Measurements from ENCODE around the gene EFHC2.

Gene EFHC2

DNA sequence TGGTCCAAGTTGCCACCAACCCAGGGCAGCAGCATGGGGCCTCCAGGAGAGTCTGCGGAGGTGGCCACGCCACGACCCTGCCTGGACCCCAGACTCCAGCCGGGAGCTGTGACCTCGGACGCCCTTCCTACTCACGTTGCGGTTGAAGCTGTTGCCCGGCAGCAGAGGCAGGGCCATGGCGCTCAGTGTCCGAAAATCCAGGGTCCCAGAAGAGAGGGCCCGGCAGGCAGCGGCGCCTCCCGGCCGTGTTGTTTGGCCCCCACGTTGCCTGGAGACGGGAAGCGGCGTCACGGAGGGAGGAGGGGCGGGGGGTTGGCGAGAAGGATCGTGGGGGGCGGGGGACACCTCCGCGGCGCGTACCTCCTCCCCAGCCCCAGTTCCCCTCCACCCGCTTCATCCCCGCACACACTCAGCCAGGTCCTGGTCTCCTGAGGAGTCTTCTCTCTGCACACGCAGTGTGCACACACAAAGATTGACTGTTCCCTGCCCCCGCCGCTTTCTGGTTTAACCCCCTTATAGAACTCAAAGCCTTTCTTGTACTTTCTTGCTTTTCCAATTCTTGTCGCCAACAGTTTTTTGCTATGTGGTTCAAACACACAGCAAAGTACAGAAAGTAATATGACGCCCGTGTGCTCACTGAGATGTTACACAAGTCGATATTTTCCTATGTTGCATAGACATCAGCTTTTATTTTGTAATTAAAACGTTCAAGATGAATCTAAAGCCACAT is at the start of gene EFHC2:
TSS of gene EFHC2 (minus strand) at position 261 of the 730 bp plus-strand sequence. CDS start at position 177, 84 bp downstream.
- DNase-seq, result peak; percentile 79

DNA sequence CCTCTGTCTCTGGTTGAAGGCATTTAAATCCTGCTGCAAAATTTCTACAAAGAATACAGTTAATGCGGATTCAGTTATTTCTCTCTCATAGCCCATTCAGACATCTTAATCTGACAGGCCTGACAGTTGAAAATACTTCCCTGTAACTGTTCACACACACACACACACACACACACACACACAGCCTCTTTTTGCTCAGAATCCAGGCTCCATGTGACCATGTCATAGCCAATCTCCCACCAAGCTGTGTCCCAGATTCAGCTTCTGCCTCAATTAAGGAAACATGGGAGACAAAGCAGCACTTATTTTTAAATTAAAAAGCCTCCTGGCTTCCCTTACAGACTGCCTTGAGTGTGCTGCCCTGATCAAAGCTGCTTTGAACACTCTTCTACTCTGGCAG is 49.3 kb upstream of the EFHC2 start:
- DNase-seq, result no peak

DNA sequence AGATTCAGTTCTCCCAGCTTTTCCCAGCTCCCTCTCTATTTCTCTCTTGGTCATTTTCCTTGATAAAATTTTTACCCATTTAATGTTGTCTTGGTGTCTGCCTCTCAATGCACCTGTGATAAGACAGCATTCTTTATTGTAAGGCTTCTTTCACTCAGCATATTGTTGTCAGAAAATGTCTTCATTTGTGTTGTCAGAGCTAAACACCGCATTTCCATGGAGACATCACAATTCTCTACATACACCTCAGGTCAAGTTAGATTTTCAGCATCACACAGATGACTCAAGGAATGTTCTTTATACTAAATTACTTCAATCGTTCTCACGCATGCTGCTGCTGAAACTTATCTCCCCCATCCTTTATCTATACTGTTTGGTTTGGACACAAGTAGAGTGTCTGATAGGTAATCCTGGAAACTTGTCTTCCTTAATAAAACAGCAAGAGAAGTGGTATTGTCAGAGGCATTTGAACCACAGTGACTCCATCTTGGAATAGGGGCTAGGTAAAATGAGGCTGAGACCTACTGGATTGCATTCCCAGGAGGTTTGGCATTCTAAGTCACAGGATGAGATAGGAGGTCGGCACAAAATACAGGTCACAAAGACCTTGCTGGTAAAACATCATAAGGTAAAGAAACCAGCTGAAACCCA is 41.3 kb upstream of the EFHC2 start:
- DNase-seq, result no peak

DNA sequence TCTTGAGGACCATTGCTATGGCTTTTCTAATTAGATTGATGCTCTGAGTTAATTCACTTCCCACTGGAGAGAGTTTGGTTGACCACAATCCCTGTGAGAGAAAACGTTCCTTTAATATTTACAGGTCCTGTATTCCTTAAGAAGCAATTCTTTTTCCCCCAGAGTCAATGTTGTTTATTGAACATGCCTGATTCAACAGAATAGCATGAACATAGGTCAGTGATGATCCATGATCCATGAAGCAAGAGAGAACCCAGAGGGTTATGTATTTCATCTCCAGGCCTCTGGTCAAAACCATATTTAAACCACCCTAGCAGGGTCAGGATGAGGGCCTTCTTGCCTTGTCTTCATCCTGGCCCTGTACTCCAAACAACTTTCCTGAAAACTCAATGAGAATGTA is 39.4 kb upstream of the EFHC2 start:
- no peak for DNase-seq

- DNase-seq, result no peak
Measured at GRCh38 chrX:44352758-44353157, 9.3 kb upstream of the EFHC2 start.

- DNase-seq, result no peak
Measured at GRCh38 chrX:44349561-44349960, 6.1 kb upstream of the EFHC2 start.

DNA sequence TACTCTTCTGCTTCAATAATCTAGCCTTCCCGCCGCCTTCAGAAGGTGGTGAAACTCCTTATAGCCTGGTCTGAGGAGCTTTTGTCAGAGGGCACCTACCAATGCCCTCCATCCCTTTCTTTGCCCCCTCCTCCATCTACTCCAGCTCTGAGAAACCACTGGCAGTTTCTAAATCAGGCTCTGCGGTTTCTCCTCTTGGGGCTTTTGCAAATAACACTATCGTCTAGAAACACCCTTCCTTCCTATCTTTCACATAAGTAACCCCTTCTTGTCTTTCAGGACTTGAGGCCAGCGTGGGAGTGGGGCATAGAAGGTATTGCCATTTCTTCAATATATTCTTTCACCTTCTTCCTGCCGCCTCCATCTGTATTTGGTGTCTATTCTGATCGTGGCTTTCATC is 1.2 kb upstream of the EFHC2 start:
- DNase-seq, result peak; percentile 3

GRCh38 chrX:44344194-44344593 is 722 bp upstream of the EFHC2 start:
- DNase-seq, result peak; percentile 77

DNA sequence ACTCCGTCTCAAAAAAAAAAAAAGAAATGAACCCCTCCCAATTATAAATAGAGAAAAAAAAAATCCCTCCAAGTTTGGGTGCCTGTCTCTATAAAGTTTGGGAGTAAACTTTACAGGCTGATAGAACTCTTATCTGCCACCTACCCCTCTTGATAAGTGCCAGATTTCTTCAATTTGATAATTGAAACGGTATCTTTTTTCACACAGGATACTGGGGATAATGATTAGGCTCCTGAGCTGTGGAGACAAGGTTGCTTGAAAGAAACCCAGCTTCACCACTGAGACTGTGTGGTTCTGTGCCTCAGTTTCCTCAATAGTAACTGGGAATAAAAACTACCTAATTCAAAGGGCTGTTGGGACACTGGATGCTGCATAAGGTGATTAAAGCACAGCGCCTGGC is 606 bp downstream of the EFHC2 start:
- no peak for DNase-seq

DNA sequence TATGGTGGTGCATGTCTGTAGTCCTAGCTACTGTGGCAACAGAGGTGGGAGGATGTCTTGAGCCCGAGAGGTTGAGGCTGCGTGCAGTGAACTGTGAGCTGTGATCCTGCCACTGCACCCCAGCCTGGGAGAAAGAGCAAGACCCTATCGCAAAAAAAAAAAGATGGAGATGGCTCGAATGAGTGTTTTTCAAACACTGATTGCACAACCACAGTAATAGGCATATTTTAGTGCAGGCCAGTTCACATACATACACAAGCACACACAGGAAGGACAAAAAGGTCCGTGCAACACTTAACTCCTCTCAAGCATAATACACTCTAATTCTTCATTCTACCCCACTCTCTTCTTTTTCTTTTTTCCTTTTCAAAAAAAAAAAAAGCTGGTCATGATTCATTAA is 5.1 kb downstream of the EFHC2 start:
- DNase-seq, result no peak

DNA sequence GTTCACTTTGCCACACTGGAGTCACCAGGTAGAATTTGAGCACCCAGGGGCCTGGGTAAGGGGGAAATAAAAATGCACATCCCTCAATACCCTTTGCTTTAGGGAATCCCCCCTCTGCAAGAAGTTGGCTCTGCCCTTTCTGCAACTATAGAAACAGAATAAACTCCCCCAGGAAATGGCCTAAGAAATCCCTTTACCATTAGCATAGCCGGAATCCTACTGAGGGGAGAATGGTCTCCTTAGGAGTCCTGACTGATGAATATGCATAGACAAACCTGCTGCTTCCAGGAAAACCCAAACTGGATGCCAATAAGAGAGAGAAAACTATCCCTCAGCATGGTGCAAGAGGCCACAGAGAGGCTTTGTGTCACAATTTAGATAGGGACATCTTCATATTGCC is 11.0 kb downstream of the EFHC2 start:
- no peak for DNase-seq

GRCh38 chrX:44330227-44330626 is 13.2 kb downstream of the EFHC2 start:
- DNase-seq, result no peak

- no peak for DNase-seq
Measured at GRCh38 chrX:44319550-44319949, 23.9 kb downstream of the EFHC2 start.

- DNase-seq, result no peak
Measured at GRCh38 chrX:44317181-44317580, 26.3 kb downstream of the EFHC2 start.

DNA sequence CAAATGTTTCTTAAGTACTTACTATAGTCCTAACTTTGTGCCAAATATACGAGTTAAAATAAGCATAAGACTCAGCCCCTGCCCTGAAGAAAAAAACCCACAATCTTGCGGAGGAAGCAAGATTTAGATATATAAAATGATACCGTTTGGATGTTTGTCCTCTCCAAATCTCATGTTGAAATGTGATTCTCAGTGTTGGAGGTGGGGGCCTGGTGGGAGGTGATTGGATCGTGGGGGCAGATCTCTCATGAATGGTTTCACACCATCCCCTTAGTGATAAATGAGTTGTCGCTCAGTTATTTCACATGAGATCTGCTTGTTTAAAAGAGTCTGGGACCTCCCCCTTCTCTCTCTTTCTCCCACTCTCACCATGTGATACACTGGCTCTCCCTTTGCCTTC is 28.7 kb downstream of the EFHC2 start:
- no peak for DNase-seq

DNA sequence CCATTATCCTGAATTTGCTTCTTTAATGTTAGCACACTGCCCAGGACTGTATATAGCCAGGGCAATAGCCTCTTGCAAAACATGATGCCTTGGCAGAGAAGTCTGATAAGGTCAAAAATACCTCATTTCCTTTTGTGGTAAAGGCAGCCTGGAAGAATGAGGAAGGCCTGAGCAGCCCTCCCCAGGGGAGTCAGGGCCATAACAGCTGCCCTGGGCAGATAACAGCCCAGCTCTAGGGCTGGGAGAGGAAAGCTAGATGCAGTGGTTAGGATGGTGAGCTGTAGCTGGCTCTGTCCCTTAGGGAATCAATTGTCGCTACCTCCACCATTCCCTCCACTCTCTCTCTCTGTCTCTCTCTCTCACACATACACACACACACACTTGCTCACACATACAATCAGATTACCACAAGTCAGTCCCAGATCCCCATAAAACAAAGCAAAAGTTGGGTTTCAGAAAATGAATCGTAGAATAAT is 29.2 kb downstream of the EFHC2 start:
- DNase-seq, result peak; percentile 19

DNA sequence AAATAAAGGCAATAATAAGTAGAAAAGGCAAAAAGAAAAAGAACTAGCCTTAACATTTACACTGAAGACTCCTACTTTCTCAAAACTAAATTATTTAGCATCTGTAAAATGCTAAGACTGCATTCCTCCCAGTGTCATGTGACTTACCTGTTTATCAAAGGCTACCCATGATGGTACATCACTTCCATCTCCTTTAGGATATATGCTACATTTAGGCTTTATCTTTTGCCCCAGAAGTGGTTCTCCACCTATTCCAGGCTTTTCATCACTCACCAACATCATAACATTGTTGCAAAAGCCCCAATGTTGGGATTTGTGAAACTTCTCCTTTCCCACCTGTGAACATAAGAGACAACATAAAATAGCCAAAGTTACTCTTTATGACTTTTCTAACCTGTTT is 31.1 kb downstream of the EFHC2 start:
- DNase-seq, result no peak

- DNase-seq, result no peak
Measured at GRCh38 chrX:44310227-44310626, 33.2 kb downstream of the EFHC2 start.

- no peak for DNase-seq
Measured at GRCh38 chrX:44308869-44309268, 34.6 kb downstream of the EFHC2 start.

DNA sequence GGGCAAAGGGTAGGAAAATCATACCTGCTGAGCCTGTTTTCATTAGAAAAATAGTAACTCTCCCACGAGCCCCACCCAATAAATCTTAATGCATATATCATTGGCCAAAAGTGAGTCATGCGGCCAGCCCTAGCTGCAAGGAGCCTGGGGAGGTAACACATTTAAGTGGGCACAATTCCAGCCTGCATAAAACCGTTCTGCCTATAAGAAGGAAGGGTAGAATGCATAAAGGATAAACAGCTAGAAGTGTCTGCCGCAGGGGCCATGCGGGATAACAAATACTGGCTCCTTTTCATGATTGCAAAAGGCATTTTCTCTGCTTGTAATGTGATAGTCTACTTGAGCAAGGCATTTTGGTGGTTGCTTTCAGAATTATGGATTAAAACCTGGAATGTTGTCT is 37.1 kb downstream of the EFHC2 start:
- DNase-seq, result no peak

DNA sequence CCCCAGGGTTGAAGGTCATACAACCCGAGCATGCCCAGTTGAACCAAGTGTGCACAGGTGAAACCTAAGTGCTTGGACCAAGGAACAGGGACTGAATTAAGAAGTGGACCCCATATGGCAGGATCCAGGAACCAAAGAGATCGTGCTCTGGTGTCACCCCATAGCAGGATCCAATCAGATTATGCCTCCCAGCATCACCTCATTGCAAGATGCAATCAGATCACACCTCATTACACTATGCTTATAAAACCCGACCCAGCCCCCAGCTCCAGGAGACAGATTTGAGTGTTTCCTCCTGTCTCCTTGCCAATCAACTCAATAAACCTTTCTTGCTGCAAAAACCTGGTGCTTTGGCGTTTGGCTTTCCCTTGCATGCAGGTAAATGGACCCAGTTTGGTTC is 37.6 kb downstream of the EFHC2 start:
- DNase-seq, result no peak

DNA sequence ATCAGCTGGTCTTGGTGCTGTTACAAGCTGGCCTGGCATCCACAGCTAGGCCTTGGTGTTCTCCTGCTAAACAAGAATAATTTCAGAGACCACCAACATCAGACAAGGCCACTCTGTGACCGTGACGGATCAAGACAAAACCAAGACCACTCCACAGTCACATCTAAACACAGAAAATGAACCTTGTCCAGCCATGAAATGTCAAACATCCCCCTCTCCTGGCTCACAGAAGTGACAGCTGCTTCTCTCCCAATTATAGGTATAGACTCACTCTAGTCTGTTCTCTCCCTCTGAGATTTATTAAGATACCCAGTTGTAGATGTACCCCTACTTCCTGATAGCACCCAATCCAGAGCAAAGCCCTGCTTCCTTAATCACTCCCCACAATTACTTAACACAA is 40.4 kb downstream of the EFHC2 start:
- DNase-seq, result no peak

DNA sequence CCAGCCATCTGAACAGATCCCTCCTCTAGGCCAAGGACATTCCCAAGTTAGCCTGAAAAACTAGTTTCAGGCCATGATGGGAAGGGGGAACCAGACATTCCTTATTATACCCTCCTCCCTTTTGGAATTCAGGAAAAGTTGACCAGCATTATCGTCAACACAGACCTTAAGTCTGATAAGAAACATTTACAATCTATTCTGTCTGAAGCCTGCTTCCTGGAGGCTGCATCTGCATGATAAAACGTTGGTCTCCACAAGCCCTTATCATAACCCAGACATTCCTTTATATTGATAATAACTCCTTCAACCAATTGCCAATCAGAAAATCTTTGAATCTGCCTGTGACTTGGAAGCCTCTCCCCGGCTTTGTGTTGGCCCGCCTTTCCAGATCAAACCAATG is 44.3 kb downstream of the EFHC2 start:
- DNase-seq, result no peak

GRCh38 chrX:44291468-44292092 is 51.9 kb downstream of the EFHC2 start:
- DNase-seq, result no peak
